Liver (tissue), 3 donors: Measurements from ENCODE around the gene SUSD4.

ENCODE experiments used
- EGR1 ChIP-seq, 2 donors: IDR thresholded peaks; 2 replicates each; pipeline ENCODE4 v1.6.1; 2016 to 2018; ENCODE audit warnings: antibody characterized with exemption in 2 of 2, low read depth in 2 of 2
- FOXA1 ChIP-seq: IDR thresholded peaks from 2 replicates; pipeline ENCODE4 v1.6.1; 2016; ENCODE audit warnings: antibody characterized with exemption
- GABPA ChIP-seq, 2 donors: IDR thresholded peaks in 1 of 2; conservative IDR thresholded peaks in 1 of 2; 2 replicates each; pipeline ENCODE4 v1.6.1; 2016; ENCODE audit warnings: antibody characterized with exemption in 2 of 2, mild to moderate bottlenecking in 1 of 2, moderate library complexity in 1 of 2
- HNF4A ChIP-seq, 2 donors: conservative IDR thresholded peaks; 2 replicates each; pipeline ENCODE4 v1.6.1; 2016; ENCODE audit warnings: antibody characterized with exemption in 2 of 2, mild to moderate bottlenecking in 2 of 2
- HNF4G ChIP-seq: IDR thresholded peaks from 2 replicates; pipeline ENCODE4 v1.6.1; 2016; ENCODE audit warnings: antibody characterized with exemption
- JUND ChIP-seq, 2 donors: IDR thresholded peaks; 2 replicates each; pipeline ENCODE4 v1.6.1; 2016; ENCODE audit warnings: antibody characterized with exemption in 2 of 2
- RAD21 ChIP-seq, 2 donors: IDR thresholded peaks; 2 replicates each; pipeline ENCODE4 v1.6.1; 2016; ENCODE audit warnings: antibody characterized with exemption in 2 of 2, mild to moderate bottlenecking in 2 of 2
- RXRA ChIP-seq, 2 donors: IDR thresholded peaks; 2 replicates each; pipeline ENCODE4 v1.6.1; 2017 to 2018; ENCODE audit warnings: antibody characterized with exemption in 2 of 2, mild to moderate bottlenecking in 1 of 2
- SP1 ChIP-seq: IDR thresholded peaks from 2 replicates; pipeline ENCODE4 v1.6.1; 2018; ENCODE audit warnings: antibody characterized with exemption, mild to moderate bottlenecking
- TAF1 ChIP-seq: conservative IDR thresholded peaks from 2 replicates; pipeline ENCODE4 v1.6.1; 2016; ENCODE audit warnings: antibody characterized with exemption, mild to moderate bottlenecking
- YY1 ChIP-seq: IDR thresholded peaks from 2 replicates; pipeline ENCODE4 v1.6.1; 2016; ENCODE audit warnings: antibody characterized with exemption, mild to moderate bottlenecking
- TF ChIP-seq, protein P1 (sequence below): fragments of 150-350 bp; IDR thresholded peaks from 2 replicates; pipeline ENCODE4 v1.5.1; 2017; ENCODE audit warnings: improper control_type of control experiment, low read depth, low read length; ENCODE audit not compliant: missing input control
- TF ChIP-seq, protein P2 (sequence below): IDR thresholded peaks from 2 replicates; pipeline ENCODE4 v1.6.1; 2016; ENCODE audit warnings: antibody characterized with exemption, mild to moderate bottlenecking
- donor health status: healthy.
- donor health status: healthy.

DNA sequence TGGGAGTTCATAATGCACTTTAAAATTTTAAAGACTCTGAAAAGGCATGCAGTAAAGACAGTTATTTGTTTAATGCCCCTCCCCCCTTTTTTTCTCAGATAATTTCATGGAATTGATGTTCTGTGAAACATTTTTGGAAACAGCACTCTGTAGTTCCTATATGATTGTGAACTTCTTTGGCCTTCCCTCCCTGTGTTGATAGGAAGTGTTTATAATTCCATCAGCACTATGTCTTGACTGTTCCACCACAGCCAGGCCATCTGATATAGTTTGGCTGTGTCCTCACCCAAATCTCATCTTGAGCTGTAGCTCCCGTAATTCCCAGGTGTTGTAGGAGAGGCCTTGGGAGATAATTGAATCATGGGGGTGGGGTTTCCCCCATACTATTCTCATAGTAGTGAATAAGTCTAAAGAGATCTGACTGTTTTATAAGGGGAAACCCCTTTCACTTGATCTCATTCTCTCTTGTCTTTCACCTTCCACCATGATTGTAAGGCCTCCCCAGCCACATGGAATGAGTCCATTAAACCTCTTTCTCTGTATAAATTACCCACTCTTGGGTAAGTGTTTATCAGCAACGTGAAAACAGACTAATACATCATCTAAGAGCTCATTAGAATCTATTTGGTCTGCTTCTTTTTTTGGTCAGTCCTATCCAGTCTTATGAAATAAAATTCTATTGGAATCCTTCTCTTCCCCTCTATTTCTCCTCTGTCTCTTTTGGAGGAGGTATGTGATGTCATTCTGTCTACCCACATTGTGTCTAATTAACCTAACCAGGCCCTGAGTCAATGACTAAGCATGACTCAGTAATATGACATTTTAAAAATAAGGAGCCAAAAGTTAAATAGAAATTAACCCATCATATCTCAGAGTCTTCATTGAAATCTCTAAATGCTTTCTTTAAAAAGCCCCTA lies 38.2 kb upstream of the SUSD4 start:
- TF ChIP-seq, protein P1, sequence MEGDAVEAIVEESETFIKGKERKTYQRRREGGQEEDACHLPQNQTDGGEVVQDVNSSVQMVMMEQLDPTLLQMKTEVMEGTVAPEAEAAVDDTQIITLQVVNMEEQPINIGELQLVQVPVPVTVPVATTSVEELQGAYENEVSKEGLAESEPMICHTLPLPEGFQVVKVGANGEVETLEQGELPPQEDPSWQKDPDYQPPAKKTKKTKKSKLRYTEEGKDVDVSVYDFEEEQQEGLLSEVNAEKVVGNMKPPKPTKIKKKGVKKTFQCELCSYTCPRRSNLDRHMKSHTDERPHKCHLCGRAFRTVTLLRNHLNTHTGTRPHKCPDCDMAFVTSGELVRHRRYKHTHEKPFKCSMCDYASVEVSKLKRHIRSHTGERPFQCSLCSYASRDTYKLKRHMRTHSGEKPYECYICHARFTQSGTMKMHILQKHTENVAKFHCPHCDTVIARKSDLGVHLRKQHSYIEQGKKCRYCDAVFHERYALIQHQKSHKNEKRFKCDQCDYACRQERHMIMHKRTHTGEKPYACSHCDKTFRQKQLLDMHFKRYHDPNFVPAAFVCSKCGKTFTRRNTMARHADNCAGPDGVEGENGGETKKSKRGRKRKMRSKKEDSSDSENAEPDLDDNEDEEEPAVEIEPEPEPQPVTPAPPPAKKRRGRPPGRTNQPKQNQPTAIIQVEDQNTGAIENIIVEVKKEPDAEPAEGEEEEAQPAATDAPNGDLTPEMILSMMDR: no peak
- TF ChIP-seq TAF1: no peak
- no peak for TF ChIP-seq RXRA (IDR thresholded peaks at IDR 0.05)
- TF ChIP-seq JUND (IDR thresholded peaks at IDR 0.05): no peak
- no peak for TF ChIP-seq EGR1 (IDR thresholded peaks at IDR 0.05; ENCODE audit: low read depth in 2 of 2)
- TF ChIP-seq, protein P2, sequence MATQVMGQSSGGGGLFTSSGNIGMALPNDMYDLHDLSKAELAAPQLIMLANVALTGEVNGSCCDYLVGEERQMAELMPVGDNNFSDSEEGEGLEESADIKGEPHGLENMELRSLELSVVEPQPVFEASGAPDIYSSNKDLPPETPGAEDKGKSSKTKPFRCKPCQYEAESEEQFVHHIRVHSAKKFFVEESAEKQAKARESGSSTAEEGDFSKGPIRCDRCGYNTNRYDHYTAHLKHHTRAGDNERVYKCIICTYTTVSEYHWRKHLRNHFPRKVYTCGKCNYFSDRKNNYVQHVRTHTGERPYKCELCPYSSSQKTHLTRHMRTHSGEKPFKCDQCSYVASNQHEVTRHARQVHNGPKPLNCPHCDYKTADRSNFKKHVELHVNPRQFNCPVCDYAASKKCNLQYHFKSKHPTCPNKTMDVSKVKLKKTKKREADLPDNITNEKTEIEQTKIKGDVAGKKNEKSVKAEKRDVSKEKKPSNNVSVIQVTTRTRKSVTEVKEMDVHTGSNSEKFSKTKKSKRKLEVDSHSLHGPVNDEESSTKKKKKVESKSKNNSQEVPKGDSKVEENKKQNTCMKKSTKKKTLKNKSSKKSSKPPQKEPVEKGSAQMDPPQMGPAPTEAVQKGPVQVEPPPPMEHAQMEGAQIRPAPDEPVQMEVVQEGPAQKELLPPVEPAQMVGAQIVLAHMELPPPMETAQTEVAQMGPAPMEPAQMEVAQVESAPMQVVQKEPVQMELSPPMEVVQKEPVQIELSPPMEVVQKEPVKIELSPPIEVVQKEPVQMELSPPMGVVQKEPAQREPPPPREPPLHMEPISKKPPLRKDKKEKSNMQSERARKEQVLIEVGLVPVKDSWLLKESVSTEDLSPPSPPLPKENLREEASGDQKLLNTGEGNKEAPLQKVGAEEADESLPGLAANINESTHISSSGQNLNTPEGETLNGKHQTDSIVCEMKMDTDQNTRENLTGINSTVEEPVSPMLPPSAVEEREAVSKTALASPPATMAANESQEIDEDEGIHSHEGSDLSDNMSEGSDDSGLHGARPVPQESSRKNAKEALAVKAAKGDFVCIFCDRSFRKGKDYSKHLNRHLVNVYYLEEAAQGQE: no peak
- TF ChIP-seq YY1: no peak
- TF ChIP-seq FOXA1: no peak
- TF ChIP-seq RAD21 (IDR thresholded peaks at IDR 0.05): no peak
- no peak for TF ChIP-seq HNF4A (conservative IDR thresholded peaks at IDR 0.05)
- no peak for TF ChIP-seq SP1
- no peak for TF ChIP-seq GABPA (IDR thresholded peaks at IDR 0.05 in 1 of 2, conservative IDR thresholded peaks at IDR 0.05 in 1 of 2)
- no peak for TF ChIP-seq HNF4G
